NCI-H2171 (cell line): ENCODE results near the gene IL17RE.
"Not testable (repeated sequence)": the region's sequence is repeated elsewhere in the genome, so short reads cannot be mapped to it uniquely, and the experiment has no call there.

Experiments
- DNase-seq: peaks from one replicate; lab custom pipeline; 2025; lab: John Stamatoyannopoulos, UW

IL17RE gene, protein sequence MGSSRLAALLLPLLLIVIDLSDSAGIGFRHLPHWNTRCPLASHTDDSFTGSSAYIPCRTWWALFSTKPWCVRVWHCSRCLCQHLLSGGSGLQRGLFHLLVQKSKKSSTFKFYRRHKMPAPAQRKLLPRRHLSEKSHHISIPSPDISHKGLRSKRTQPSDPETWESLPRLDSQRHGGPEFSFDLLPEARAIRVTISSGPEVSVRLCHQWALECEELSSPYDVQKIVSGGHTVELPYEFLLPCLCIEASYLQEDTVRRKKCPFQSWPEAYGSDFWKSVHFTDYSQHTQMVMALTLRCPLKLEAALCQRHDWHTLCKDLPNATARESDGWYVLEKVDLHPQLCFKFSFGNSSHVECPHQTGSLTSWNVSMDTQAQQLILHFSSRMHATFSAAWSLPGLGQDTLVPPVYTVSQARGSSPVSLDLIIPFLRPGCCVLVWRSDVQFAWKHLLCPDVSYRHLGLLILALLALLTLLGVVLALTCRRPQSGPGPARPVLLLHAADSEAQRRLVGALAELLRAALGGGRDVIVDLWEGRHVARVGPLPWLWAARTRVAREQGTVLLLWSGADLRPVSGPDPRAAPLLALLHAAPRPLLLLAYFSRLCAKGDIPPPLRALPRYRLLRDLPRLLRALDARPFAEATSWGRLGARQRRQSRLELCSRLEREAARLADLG

DNA sequence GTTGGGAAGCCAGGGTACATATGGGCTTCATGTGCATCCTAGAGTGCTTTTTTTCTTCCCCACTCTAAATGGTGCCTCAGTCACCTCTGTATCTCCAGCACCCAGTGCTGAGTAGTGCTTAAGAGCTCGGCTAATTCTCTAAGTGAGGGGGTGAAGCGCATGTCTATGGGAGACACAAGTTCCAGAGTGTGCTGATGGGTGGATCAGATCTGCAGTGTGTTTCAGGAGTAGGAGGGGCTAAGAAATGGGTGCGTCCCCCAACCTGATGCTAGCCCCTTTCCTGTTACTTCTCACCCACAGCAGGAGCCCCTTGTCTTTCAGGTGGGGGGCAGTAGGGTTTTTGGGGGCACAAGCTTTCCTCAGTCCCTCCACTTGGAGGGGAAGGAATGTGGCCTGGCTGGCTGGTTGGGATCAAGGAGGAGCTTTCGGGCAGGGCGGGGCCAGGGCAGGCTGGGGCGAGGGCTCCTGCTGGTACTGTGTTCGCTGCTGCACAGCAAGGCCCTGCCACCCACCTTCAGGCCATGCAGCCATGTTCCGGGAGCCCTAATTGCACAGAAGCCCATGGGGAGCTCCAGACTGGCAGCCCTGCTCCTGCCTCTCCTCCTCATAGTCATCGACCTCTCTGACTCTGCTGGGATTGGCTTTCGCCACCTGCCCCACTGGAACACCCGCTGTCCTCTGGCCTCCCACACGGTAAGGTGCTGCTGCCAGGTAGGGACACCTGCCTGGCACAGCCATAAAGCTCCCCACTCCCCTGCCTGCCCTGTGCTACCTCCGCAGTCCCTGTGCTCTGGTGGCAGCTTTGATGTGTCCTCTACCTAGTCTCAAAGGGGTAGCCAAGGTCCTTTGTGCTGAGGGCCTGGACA lies at the start of gene IL17RE:
IL17RE (plus strand) TSS at position 477 of the 866 bp plus-strand sequence; CDS start at position 562, 85 bp downstream.
- DNase-seq = no peak

DNA sequence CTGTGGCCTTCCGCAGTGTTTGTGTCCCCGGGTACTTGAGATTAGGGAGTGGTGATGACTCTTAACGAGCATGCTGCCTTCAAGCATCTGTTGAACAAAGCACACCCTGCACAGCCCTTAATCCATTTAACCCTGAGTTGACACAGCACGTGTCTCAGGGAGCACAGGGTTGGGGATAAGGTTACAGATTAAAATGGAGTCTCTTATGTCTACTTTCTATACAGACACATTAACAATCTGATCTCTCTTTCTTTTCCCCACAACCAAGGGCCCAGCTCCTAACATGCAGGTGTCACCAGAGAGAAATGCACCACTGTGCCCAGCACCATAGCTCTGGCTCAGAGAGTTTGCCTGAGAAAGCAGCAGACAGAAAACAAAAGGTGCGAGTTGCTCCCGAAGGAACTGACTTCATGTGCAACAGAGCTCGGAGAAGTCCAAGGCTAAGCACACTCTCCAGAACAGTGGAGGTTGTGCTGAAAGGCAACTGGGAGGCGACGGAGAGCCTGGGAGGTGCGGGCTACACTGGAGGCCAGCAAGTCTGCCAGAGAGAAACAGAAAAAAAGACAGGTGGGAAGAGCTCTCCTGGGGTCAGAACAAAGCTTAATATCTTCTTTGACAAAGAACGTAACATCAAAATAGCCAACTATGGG lies 48.2 kb upstream of the IL17RE start:
- DNase-seq = not testable (repeated sequence)

DNA sequence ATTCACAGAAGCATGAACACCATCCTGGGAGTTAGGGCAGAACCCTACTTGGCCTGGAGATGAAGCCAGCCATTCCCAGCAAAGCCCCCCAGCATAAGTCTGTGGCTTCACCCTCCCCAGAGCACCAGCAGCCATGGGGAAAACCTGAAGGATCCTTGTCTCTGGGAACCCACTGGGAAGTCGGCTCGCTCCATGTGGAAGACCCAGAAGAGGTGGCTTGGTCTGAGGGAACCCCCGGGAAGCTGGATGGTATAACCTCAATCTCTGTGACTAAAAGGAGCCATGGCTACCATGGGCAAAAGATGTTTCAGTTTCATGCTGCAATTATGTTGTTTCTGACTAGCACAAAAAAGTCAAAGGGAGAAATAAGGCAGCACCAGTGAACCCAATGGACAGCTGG lies 47.1 kb upstream of the IL17RE start:
- no peak for DNase-seq

DNA sequence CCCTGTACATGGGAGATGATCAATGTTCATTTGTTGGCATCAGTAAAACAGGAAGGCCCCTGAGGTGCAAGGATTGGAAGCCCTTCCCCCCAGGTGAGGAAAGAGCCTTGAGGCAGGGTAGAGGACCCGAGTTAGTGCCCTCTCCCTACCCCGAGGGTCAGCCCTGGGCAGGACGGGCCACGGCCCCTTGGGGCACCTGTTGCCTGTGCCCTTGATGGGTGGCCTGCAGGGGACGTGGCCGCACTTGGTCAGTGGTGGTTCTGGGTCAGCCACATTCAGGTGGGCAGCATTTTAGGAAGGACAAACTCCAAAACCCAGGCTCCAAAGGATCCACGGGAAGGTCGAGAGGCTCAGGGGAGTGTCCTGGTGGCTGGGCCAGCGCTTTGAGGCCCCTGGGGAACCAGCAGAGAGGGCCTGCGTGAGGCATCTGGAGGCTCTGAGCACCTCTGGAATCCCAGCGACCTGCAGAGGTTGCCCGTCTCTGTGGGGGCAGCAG lies 43.1 kb upstream of the IL17RE start:
- no peak for DNase-seq

DNA sequence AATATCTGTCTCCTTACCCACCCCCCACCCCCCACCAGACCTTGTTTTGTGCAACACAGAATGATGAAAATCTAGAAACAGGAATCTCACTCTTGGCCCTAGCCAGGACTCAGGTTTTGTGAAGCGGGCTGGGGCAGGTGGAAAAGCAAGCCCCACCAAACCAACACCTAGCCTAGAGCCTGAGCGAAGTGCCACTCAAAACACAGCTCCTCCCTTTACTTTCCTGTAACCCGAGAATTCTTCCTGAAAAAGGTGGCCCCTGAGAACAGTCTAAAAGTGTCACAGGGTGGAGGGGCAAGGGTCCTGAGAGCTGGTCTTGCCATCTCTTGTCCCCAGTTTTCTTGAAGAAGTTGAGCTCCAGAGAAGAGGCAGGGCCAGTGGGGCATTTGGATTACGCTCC lies 41.4 kb upstream of the IL17RE start:
- no peak for DNase-seq

DNA sequence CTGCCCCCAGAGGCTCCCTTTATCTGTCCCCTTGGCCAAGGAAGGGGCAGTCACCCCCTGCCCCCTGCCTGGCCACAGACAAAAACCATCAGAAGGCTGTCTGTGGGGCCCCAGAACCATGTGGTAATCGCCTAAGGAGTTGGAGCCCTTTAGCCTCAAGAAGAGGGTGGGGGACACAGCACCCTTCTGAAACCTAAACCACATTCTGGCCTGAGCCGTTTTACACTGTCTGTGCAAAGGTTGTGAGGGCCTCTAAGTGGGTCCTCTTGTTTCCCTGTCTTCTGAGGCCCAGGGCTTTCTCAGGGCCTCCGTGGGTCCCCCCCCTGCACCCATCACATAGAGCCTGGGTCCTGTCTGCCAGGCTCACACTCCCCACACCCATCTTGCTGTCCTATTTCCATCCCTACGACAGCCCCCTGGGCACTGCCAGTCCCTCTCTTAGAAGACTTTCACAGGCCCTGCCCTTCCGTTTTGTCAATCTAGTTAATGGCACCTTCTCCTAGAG lies 41.0 kb upstream of the IL17RE start:
- no peak for DNase-seq

DNA sequence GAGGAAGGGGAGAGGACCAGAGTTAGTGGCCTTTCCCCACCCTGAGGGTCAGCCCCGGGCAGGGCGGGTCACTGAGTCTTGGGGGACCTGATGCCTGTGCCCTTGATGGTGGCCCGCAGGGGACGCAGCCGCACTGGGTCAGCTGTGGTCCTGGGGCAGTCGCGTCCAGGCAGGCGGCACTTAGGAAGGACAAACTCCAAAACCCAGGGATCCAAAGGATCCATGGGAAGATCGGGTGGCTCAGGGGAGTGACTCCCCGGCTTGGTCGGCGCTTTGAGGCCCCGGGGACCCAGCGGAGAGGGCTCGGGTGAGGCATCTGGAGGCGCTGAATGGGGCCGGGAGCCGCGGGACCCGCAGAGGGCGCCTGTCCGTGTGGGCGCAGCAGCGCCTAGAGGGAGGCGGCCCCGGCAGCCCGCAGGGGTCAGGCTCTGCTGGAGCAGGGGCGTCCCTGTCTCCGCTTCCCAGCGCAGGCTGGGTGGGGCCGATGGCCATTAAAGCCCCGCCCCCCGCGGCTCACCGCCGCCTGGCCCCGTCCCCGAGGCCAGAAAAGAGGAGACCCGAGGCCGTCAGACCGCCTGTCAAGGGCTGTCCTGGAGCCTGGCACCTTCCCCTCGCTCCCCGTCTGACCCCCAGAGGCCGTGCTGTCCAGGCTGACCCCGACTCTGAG lies 40.1 kb upstream of the IL17RE start:
- DNase-seq = no peak

DNA sequence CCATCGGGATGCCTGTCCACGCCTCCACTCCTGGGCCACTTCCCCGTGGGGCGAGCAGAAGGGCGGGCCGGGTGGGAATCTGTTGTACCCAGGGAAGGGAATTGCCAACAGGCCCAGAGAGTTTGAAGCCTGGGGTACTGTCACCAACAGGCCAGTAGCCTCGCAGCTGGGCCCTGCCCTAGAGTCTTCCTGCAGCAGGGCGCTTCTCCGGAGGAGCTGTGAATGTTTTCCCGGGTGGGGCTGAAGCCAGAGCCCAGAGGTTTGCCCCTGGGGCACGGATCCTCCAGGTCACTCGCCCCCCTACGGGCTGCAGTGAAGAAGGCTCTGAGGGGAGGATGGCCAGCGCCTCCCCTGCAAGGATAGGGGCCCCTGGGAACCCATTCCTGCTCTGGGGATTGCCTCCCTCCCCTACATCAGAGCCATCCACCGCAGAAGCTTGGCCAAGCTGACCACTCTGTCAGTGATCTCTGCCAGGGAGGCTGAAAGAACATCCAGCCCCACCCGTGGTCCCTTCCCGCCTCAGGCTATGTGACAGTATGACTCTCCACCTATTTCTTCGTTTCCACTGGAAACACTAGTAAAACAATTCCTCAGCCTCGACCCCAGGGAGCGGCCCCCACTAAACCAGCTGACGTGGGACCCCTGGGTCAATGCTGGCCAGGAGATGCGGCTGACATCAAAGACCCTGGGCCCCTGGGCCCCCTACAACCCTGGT lies 39.4 kb upstream of the IL17RE start:
- no peak for DNase-seq

DNA sequence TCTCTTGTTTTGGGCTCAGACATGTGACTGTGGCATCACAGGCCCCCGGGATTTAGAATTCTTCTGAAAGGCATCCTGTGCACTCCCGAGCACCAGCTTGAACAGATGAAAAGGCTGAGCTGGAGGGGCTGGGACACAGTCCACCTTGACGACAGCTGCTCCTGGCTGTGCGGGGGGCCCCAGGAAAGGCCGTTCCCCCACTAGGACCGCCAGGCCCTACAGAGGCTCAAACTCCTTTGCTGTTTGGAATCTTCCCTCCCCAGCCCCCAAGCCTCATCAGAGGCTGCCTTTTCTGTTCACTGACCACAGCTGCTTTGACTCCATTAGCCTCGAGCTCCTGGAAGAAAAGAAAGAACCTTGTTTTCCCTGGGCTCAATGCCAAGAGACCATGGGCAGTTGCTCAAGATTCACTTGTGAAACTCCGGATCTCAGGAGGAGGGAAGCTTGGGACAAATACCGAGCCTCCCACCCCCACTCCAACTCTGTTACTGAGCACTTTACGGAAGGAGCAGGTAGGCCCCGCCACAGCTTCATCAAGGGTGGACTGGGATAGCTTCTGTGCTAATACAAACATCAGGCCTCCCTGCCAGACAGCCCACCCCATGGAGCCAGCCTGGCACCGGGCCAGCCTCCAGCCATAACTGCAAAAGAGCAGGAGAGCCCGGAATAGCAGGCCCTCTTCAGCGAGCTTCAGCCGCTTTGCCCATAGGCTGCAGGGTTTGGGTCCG lies 38.3 kb upstream of the IL17RE start:
- DNase-seq = no peak

DNA sequence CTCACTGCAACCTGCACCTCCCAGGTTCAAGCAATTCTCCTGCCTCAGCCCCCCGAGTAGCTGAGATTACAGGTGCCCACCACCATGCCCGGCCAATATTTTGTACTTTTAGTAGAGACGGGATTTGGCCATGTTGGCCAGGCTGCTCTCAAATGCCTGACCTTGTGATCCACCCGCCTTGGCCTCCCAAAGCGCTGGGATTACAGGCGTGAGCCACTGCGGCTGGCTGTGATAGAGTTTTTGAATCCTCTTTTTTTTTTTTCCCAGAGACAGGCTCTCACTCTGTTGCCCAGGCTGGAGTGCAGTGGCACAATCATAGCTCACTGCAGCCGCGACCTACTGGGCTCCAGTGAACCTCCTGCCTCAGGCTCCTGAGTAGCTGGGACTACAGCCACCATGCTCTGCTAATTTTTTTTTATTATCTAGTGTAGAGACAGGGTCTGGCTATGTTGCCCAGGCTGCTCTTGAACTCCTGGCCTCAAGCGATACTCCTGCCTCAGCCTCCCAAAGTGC lies 37.5 kb upstream of the IL17RE start:
- DNase-seq = not testable (repeated sequence)

DNA sequence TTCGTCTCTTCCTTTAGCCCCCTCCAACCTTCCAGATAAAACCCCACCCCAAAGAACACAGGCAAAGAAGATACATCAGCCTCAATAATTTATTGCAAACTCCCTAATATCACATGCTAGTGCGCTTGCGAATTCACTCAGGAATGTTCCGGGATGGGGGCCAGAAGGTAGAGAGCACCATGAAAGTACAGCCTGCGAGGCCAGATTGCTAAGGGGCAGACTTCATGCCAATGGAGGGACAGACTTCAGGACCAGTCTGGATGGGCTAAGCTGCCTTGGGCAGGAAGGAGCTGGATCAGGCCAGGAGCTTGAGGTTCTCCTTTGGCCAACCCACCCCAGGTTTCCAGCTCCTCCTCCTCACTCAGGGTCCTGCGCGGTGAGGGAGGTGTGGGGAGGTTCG lies 36.0 kb upstream of the IL17RE start:
- DNase-seq = no peak

DNA sequence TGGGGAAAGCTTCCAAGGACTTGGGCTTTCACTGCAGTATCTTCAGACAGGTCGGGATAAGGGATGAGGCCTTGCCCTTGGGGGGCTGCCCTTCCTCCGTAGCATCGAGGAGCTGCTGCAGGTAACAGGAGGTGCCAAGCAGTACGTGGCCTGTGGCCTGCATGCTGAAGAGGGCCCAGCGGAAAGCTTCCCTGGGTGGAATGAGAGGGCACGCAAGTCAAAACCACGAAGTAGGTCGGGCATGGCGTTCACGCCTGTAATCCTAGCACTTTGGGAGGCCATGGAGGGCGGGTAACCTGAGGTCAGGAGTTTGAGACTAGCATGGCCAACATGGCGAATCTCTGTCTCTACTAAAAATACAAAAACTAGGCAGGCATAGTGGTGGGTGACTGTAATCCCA lies 35.5 kb upstream of the IL17RE start:
- DNase-seq = no peak

DNA sequence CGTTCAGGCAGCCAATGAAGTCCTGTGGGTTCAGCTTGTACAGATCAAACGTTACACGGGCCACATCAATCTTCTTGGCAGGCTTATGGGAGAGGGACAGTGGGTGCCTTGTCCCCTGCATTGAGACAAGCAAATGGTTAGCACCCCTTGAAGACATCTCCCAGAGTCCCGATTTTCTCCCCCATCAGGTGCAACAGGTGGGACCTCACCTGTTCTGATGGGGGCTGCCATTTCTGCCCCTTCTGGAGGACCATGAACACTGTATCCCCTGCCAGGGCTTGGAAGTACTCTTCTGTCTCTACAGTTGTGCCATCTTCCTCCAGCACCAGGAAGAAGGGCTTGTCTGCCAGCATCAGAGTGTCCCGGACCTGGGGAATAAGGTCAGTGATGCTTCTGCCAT lies 32.7 kb upstream of the IL17RE start:
- DNase-seq = no peak

DNA sequence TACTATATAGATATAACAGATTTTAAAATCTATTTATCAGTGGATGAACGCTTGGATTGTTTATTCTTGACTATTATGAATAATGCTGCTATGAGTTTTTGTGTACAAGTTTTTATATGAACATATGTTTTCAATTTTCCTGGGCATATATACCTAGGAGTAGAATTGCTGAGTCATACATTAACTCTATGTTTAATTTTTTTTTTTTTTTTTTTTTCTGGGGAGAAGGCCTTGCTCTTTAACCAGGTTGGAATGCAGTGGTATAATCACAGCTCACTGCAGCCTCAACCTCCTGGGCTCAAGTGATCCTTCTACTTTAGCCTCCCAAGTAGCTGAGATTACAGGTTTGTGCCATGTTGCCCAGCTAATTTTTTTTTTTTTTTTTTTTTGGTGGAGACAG lies 31.7 kb upstream of the IL17RE start:
- no peak for DNase-seq

DNA sequence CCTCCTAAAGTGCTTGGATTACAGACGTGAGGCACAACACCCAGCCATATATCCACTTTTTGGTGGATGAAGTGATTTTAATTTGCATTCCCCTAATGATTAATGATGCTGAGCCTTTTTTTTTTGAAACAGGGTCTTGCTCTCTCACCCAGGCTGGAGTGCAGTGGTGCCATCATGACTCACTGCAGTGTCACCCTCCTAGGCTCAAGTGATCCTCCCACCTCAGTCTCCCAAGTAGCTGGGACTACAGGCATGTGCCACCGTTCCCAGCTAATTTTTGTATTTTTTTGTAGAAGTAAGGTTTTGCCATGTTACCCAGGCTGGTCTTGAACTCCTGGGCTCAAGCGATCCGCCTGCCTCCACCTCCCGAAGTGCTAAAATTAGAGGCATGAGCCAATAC lies 30.6 kb upstream of the IL17RE start:
- DNase-seq = not testable (repeated sequence)

DNA sequence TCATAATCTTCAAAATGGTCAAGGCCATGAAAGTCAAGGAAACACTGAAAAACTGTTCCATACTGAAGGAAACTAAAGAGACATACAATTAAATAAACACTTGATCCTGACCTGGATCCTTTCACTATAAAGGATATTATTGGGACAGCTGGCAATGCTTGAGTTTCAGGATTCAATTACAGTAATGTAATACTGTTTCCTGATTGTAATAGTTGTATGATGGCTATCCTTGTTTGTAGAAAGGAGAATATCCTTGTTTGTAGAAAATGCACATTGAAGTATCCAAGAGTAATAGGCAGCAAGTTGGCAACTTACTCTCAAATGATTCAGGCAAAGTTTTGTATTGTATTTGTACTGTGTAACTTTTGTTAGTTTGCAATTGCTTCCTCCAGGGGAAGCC lies 27.2 kb upstream of the IL17RE start:
- no peak for DNase-seq

DNA sequence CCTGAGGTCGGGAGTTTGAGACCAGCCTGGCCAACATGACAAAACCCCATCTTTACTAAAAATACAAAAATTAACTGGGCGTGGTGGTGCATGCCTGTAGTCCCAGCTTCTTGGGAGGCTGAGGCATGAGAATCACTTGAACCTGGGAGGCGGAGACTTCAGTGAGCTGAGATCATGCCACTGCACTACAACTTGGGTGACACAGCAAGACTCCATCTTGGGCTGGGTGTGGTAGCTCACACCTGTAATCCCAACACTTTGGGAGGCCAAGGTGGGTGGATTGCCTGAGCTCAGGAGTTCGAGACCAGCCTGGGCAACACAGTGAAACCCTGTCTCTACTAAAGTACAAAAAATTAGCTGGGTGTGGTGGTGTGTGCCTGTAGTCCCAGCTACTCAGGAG lies 26.4 kb upstream of the IL17RE start:
- DNase-seq = not testable (repeated sequence)

DNA sequence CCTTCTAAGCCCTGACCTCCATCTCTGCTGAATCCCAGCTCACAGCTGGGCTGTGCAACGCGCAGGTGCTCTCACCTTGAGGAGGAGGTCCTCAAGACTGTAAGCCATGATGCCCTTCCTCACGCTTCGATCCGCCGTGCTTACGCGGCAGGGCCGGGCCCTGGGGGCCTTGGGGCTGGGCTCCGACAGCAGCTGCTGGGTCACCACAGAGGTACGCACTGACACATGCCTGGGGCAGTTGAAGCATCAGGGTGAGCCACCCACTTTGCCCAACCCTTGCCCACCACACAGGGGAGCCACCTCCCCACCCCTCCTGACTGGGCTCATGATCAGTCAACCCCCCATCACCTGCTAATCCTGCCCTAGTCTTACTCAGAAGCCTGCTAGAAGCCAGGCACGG lies 25.7 kb upstream of the IL17RE start:
- DNase-seq = no peak

DNA sequence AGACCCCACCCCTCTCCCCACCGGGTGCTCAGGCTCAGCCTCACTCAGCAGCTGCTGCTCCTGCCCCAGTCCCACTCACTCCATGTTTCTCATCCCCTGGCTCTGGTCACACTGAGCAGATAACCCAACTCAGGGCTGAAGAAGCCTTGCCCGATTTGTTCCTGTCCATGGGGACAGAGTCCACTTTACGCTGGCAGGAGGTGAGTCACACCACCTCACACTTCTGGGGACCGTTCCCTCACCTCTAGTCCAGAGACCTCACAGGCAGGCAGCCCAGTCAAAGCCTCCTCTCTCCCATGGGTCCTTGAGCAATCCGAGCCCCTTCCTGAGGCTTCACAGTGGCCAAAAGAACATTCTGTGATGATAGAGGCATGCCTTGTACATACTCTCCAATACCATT lies 23.9 kb upstream of the IL17RE start:
- no peak for DNase-seq
